Measurements from ENCODE around the gene RYR3.

Gene RYR3

DNA sequence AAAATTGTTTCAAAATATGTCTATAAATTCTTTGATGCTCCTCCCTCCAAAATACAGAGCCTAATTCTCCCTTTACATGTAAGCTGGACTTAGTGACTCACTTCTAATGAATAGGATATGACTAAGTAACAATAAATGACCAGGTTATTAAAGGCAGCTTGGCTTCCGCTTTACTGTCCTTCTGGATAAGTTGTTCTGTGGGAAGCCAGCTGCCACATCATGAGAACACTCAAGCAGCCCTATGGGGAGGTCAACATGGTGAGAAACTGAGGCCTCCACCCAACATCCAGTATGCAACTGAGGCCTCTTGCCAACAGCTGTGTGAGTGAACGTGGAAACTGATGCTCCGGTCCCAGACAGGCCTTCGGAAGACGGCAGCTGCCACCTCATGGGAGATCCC, 410.2 kb downstream of the RYR3 start:
- no peaks in the 10 kb centered on the region for H3K9me3 ChIP-seq (ENCODE audit: control insufficient read depth in 1 of 2, low read length in 2 of 2)
- H3K27ac ChIP-seq (ENCODE audit: low read length): no peak overlapping the region
- no peaks in the 10 kb centered on the region for H3K4me1 ChIP-seq (ENCODE audit: control insufficient read depth in 1 of 2, insufficient read depth in 2 of 2, low read length in 2 of 2)
- no peaks in the 10 kb centered on the region for H3K36me3 ChIP-seq (ENCODE audit: control insufficient read depth in 1 of 2, insufficient read depth in 2 of 2, low read length in 2 of 2)
- H3K27me3 ChIP-seq (ENCODE audit: low read depth, low read length): no peaks in the 10 kb centered on the region
- no peak overlapping the region for H3K4me3 ChIP-seq (ENCODE audit: low read depth in 1 of 2, low read length in 2 of 2)

DNA sequence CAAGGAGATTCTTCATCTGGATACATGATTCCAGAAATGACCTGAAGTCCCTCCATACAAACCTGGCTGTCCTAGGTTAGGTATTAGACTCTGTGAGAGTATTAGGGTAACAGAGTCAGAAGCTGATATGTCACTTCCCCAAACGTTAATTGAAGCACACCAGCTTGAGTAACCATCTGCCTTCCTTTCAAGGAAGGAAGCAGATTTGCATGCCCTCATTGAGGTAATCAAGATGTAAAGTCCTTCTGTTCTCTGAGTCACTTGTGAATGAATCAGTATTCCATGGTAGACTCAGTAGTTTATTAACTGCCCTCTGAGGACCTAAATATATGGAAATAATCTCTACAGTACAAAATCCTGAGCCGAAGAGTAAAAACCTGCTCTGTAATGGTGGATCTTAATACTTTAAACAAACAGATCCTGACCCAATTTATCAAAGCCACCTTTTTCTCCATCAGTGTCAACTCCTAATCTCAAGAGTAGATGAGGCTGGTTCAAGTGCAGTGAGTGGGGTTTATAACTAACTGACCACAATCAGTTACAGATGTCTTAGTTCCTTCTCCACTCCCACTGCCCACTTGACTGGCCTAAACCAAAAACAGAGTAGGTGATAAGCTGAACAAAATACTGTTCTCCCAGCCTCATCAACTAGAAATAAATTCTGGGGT, 411.4 kb downstream of the RYR3 start:
- no peak overlapping the region for H3K27ac ChIP-seq (ENCODE audit: low read length)
- no peaks in the 10 kb centered on the region for H3K4me1 ChIP-seq (ENCODE audit: control insufficient read depth in 1 of 2, insufficient read depth in 2 of 2, low read length in 2 of 2)
- no peaks in the 10 kb centered on the region for H3K9me3 ChIP-seq (ENCODE audit: control insufficient read depth in 1 of 2, low read length in 2 of 2)
- H3K36me3 ChIP-seq (ENCODE audit: control insufficient read depth in 1 of 2, insufficient read depth in 2 of 2, low read length in 2 of 2): no peaks in the 10 kb centered on the region
- H3K27me3 ChIP-seq (ENCODE audit: low read depth, low read length): no peaks in the 10 kb centered on the region
- no peak overlapping the region for H3K4me3 ChIP-seq (ENCODE audit: low read depth in 1 of 2, low read length in 2 of 2)

- no peak overlapping the region for H3K27ac ChIP-seq (ENCODE audit: low read length)
- H3K4me3 ChIP-seq (ENCODE audit: low read depth in 1 of 2, low read length in 2 of 2): no peak overlapping the region
- no peaks in the 10 kb centered on the region for H3K4me1 ChIP-seq (ENCODE audit: control insufficient read depth in 1 of 2, insufficient read depth in 2 of 2, low read length in 2 of 2)
- H3K9me3 ChIP-seq (ENCODE audit: control insufficient read depth in 1 of 2, low read length in 2 of 2): no peaks in the 10 kb centered on the region
- no peaks in the 10 kb centered on the region for H3K27me3 ChIP-seq (ENCODE audit: low read depth, low read length)
- H3K36me3 ChIP-seq (ENCODE audit: control insufficient read depth in 1 of 2, insufficient read depth in 2 of 2, low read length in 2 of 2): no peaks in the 10 kb centered on the region
Measured at GRCh38 chr15:33722673-33723015, 411.9 kb downstream of the RYR3 start.

DNA sequence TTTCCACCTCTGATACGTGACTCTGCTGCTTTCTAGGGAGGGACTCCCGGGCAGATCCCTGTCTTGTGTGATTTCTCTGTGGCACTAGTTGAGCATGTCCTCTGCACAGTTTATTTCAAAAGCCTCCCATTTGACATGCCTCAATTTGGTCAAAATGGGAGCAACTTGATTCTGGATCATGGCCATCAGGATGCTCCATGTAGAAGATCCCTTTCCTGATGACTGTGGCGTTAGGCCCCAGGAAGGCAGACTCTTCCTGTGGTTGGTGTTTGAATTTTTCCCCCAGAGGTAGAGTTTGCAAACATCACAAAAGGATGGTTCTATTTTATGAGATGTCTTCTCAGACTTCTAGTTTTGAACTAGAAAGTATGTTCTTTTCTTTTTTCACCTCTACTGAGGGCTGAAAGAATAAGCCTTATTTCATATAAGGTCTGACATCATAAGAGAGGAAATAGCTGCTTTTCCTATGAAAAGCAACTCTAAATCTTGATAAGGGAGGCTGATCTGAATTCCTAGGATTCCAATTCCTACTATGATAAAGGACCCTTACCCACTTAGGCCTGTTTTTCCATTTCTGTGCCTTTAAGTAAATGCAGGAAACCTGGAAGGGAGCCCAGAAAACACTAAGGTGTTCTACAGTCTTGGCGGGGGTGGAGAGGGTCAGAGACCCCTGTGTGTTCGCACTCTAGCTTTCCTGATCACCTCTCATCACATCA, 413.7 kb downstream of the RYR3 start:
- H3K9me3 ChIP-seq (ENCODE audit: control insufficient read depth in 1 of 2, low read length in 2 of 2): no peaks in the 10 kb centered on the region
- no peak overlapping the region for H3K4me3 ChIP-seq (ENCODE audit: low read depth in 1 of 2, low read length in 2 of 2)
- H3K36me3 ChIP-seq (ENCODE audit: control insufficient read depth in 1 of 2, insufficient read depth in 2 of 2, low read length in 2 of 2): no peaks in the 10 kb centered on the region
- no peaks in the 10 kb centered on the region for H3K4me1 ChIP-seq (ENCODE audit: control insufficient read depth in 1 of 2, insufficient read depth in 2 of 2, low read length in 2 of 2)
- H3K27ac ChIP-seq (ENCODE audit: low read length): no peak overlapping the region
- no peaks in the 10 kb centered on the region for H3K27me3 ChIP-seq (ENCODE audit: low read depth, low read length)

GRCh38 chr15:33729653-33730052, 418.9 kb downstream of the RYR3 start:
- H3K4me3 ChIP-seq (ENCODE audit: low read depth in 1 of 2, low read length in 2 of 2): no peak overlapping the region
- no peaks in the 10 kb centered on the region for H3K27me3 ChIP-seq (ENCODE audit: low read depth, low read length)
- no peak overlapping the region for H3K27ac ChIP-seq (ENCODE audit: low read length)
- no peaks in the 10 kb centered on the region for H3K4me1 ChIP-seq (ENCODE audit: control insufficient read depth in 1 of 2, insufficient read depth in 2 of 2, low read length in 2 of 2)
- no peaks in the 10 kb centered on the region for H3K9me3 ChIP-seq (ENCODE audit: control insufficient read depth in 1 of 2, low read length in 2 of 2)
- peaks cover 0 to 4% of the 10 kb centered on the region in 2 donors for H3K36me3 ChIP-seq (ENCODE audit: control insufficient read depth in 1 of 2, insufficient read depth in 2 of 2, low read length in 2 of 2)

DNA sequence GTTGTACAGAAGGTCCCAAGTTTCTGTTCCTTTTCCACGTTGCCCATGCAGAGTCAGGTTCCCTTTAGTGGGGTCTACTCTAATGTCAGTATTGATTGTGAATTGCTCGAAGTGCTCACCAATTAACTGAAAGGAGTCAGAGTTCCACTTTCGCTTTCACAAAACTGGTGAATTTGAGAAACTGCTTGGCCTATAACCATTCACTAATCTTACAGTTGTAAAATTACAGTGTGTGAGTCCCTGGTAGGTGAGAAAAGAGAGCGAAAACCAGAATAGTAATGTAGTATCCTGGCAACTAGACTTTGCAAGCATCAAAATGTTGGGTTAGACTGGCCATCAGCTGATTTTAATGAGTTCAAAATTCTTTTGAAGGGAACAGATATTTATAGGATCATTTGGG, 420.0 kb downstream of the RYR3 start:
- no peak overlapping the region for H3K4me3 ChIP-seq (ENCODE audit: low read depth in 1 of 2, low read length in 2 of 2)
- peaks cover 0 to 4% of the 10 kb centered on the region in 2 donors for H3K36me3 ChIP-seq (ENCODE audit: control insufficient read depth in 1 of 2, insufficient read depth in 2 of 2, low read length in 2 of 2)
- no peaks in the 10 kb centered on the region for H3K27me3 ChIP-seq (ENCODE audit: low read depth, low read length)
- H3K27ac ChIP-seq (ENCODE audit: low read length): no peak overlapping the region
- no peaks in the 10 kb centered on the region for H3K4me1 ChIP-seq (ENCODE audit: control insufficient read depth in 1 of 2, insufficient read depth in 2 of 2, low read length in 2 of 2)
- H3K9me3 ChIP-seq (ENCODE audit: control insufficient read depth in 1 of 2, low read length in 2 of 2): no peaks in the 10 kb centered on the region

DNA sequence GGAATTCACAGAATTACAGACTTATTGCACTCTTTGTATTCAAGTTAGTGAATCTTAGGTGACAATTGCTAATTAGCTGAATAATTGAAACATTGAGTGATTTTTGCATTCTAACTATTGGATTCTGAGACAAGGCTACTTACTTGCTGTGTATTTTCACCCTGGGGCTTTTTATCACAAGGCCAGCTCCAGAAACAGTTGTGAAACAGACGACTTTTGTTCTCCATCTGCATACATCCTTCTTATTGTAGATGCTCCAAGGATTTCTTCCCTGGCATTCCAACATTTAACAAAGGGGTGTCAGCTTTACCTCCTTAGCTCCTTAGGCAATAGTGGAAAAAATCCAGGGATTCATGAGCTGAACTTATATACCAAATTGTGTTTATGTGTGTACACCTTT, 424.4 kb downstream of the RYR3 start:
- H3K36me3 ChIP-seq (ENCODE audit: control insufficient read depth in 1 of 2, insufficient read depth in 2 of 2, low read length in 2 of 2): peaks cover 0 to 4% of the 10 kb centered on the region in 2 donors
- no peaks in the 10 kb centered on the region for H3K9me3 ChIP-seq (ENCODE audit: control insufficient read depth in 1 of 2, low read length in 2 of 2)
- no peak overlapping the region for H3K4me3 ChIP-seq (ENCODE audit: low read depth in 1 of 2, low read length in 2 of 2)
- H3K27ac ChIP-seq (ENCODE audit: low read length): no peak overlapping the region
- no peaks in the 10 kb centered on the region for H3K4me1 ChIP-seq (ENCODE audit: control insufficient read depth in 1 of 2, insufficient read depth in 2 of 2, low read length in 2 of 2)
- H3K27me3 ChIP-seq (ENCODE audit: low read depth, low read length): no peaks in the 10 kb centered on the region

DNA sequence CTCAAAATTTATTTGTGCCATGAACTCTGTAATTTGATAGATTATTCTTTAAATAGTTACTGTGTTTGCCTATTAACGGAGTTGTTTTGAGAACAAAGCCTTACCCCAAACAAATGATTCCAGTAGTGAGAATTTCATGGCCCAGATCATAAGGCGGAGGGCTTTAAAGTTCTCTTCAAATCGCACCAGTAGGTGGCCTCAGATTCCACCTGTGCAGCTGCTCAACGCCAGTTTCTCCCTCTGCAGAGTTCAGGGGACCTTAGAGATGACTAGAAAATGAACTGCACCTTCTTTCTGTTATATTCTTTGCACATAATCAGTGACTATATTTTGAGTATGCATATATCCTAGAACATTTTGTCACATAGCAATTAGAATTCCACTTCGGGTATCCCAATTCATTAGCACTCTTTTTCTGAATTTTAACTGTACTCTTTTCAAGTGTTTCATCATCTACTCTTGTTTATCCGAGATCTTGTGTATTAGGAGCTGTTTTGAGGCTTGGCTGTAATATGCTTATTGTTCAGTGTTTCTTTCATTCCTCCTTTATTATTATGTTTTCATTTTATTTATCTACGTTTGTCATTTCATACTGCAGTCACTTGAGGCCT, 425.0 kb downstream of the RYR3 start:
- Histone ChIP-seq H3K4me1 (ENCODE audit: control insufficient read depth in 1 of 2, insufficient read depth in 2 of 2, low read length in 2 of 2) (no peaks in the 10 kb centered on the region), H3K27me3 (ENCODE audit: low read depth, low read length) (no peaks in the 10 kb centered on the region), H3K4me3 (ENCODE audit: low read depth in 1 of 2, low read length in 2 of 2) (no peak overlapping the region), H3K27ac (ENCODE audit: low read length) (no peak overlapping the region), H3K36me3 (ENCODE audit: control insufficient read depth in 1 of 2, insufficient read depth in 2 of 2, low read length in 2 of 2) (peaks cover 0 to 4% of the 10 kb centered on the region in 2 donors), H3K9me3 (ENCODE audit: control insufficient read depth in 1 of 2, low read length in 2 of 2) (no peaks in the 10 kb centered on the region)

- Histone ChIP-seq H3K4me1 (ENCODE audit: control insufficient read depth in 1 of 2, insufficient read depth in 2 of 2, low read length in 2 of 2) (no peaks in the 10 kb centered on the region), H3K9me3 (ENCODE audit: control insufficient read depth in 1 of 2, low read length in 2 of 2) (no peaks in the 10 kb centered on the region), H3K36me3 (ENCODE audit: control insufficient read depth in 1 of 2, insufficient read depth in 2 of 2, low read length in 2 of 2) (no peaks in the 10 kb centered on the region), H3K27me3 (ENCODE audit: low read depth, low read length) (no peaks in the 10 kb centered on the region), H3K4me3 (ENCODE audit: low read depth in 1 of 2, low read length in 2 of 2) (no peak overlapping the region), H3K27ac (ENCODE audit: low read length) (no peak overlapping the region)
Measured at GRCh38 chr15:33737687-33738601, 427.2 kb downstream of the RYR3 start.

GRCh38 chr15:33738941-33739664, 428.3 kb downstream of the RYR3 start:
- H3K4me3 ChIP-seq (ENCODE audit: low read depth in 1 of 2, low read length in 2 of 2): no peak overlapping the region
- no peaks in the 10 kb centered on the region for H3K9me3 ChIP-seq (ENCODE audit: control insufficient read depth in 1 of 2, low read length in 2 of 2)
- no peaks in the 10 kb centered on the region for H3K27me3 ChIP-seq (ENCODE audit: low read depth, low read length)
- H3K4me1 ChIP-seq (ENCODE audit: control insufficient read depth in 1 of 2, insufficient read depth in 2 of 2, low read length in 2 of 2): no peaks in the 10 kb centered on the region
- H3K27ac ChIP-seq (ENCODE audit: low read length): no peak overlapping the region
- no peaks in the 10 kb centered on the region for H3K36me3 ChIP-seq (ENCODE audit: control insufficient read depth in 1 of 2, insufficient read depth in 2 of 2, low read length in 2 of 2)

Data from muscle layer of duodenum (tissue), 2 donors.